Endothelial cell of umbilical vein (primary cell): ENCODE measurements around the gene ACOT13. TPM values are rescaled to one million over a fixed set of nuclear protein-coding genes. Genes with fewer than 3 reads are reported as not detected.

Experiments
- BruUV-seq: library from RNA; stranded (reverse); fragments of 400-500 nt; replicated peaks from 2 replicates; lab custom pipeline; 2021; lab: Mats Ljungman, UMichigan
- CTCF ChIA-PET: fragments of 300-600, 350-600 bp; sonication (Branson Sonifier 250); formaldehyde crosslinking; loops from one replicate; lab custom pipeline; 2021; ENCODE audit warnings: antibody characterized with exemption, inconsistent platforms; lab: Charles Lee
- POLR2A ChIA-PET: fragments of 300-600, 350-600 bp; sonication (Branson Sonifier 250); formaldehyde crosslinking; loops from one replicate; lab custom pipeline; 2021; ENCODE audit warnings: antibody characterized with exemption, inconsistent platforms; lab: Charles Lee
- DNase-seq: peaks from one replicate; pipeline ENCODE4 v3.0.0-alpha.2; 2011; ENCODE audit warnings: low read depth, low spot score
- FAIRE-seq: peaks from 2 replicates; lab custom pipeline; 2011; peaks lifted over from hg19 to GRCh38; lab: Jason Lieb, UNC
- H2AFZ ChIP-seq: 2 replicates; pipeline ENCODE4 v1.6.0; 2012; ENCODE audit warnings: low read depth, low read length, control low read depth, inconsistent platforms
- H3K27ac ChIP-seq: 2 replicates; pipeline ENCODE4 v1.5.1; 2011; ENCODE audit warnings: low read depth, mild to moderate bottlenecking, control low read depth, low read length, moderate library complexity; ENCODE audit not compliant: insufficient read depth
- H3K27me3 ChIP-seq, 2 experiments: 2 replicates each; pipeline versions ENCODE4 v1.6.0 to v1.6.1; 2011; ENCODE audit warnings: low read length in 2 of 2, mixed read lengths in 1 of 2; ENCODE audit not compliant: control insufficient read depth in 2 of 2, insufficient read depth in 2 of 2
- H3K36me3 ChIP-seq, 2 experiments: 2 replicates in 1 of 2; 3 replicates in 1 of 2; pipeline ENCODE4 v1.5.1; 2011; ENCODE audit warnings: low read length in 2 of 2, mild to moderate bottlenecking in 1 of 2, moderate library complexity in 1 of 2; ENCODE audit not compliant: control insufficient read depth in 2 of 2, insufficient read depth in 2 of 2; ENCODE audit errors: extremely low read depth in 1 of 2
- H3K4me1 ChIP-seq: 3 replicates; pipeline ENCODE4 v1.5.1; 2011; ENCODE audit warnings: mild to moderate bottlenecking, low read length; ENCODE audit not compliant: control insufficient read depth, insufficient read depth; ENCODE audit errors: extremely low read depth
- H3K4me2 ChIP-seq: 2 replicates; pipeline ENCODE4 v1.6.1; 2011; ENCODE audit warnings: low read length, control low read depth, mixed read lengths; ENCODE audit not compliant: insufficient read depth
- H3K4me3 ChIP-seq, 3 experiments: fragments of 200-600 bp in 1 of 3; sonication (generic), shearing (Covaris generic) in 1 of 3; replicated peaks in 1 of 3; 2 replicates each; pipeline ENCODE4 v1.5.1; 2011 to 2016; ENCODE audit warnings: control low read depth in 3 of 3, low read length in 3 of 3, mild to moderate bottlenecking in 2 of 3, inconsistent platforms in 1 of 3, low read depth in 1 of 3, moderate library complexity in 1 of 3; ENCODE audit not compliant: insufficient read depth in 1 of 3
- H3K79me2 ChIP-seq: 2 replicates; pipeline ENCODE4 v1.6.0; 2012; ENCODE audit warnings: low read length, inconsistent platforms; ENCODE audit not compliant: control insufficient read depth, insufficient read depth
- H3K9ac ChIP-seq: replicated peaks from 2 replicates; pipeline ENCODE3; 2011; ENCODE audit warnings: low read length, control low read depth; ENCODE audit not compliant: insufficient read depth; ENCODE audit errors: extremely low read depth
- H3K9me1 ChIP-seq: replicated peaks from 3 replicates; pipeline ENCODE4 v1.6.0; 2011; ENCODE audit warnings: mild to moderate bottlenecking, low read length; ENCODE audit not compliant: control insufficient read depth, insufficient read depth; ENCODE audit errors: extremely low read depth
- H3K9me3 ChIP-seq: replicated peaks from 2 replicates; pipeline ENCODE4 v1.5.1; 2012; ENCODE audit warnings: low read length, inconsistent platforms; ENCODE audit not compliant: control insufficient read depth, insufficient read depth
- H4K20me1 ChIP-seq: replicated peaks from 2 replicates; pipeline ENCODE3; 2011; ENCODE audit warnings: mild to moderate bottlenecking, low read length; ENCODE audit not compliant: control insufficient read depth, insufficient read depth; ENCODE audit errors: extremely low read depth
- EZH2 ChIP-seq: IDR thresholded peaks from 2 replicates; pipeline ENCODE4 v1.6.1; 2012; ENCODE audit warnings: borderline replicate concordance, low read depth, mild to moderate bottlenecking, moderate library complexity, low read length, inconsistent platforms; ENCODE audit not compliant: severe bottlenecking
- FOS ChIP-seq: IDR thresholded peaks from 2 replicates; pipeline ENCODE4 v1.6.1; 2011; ENCODE audit warnings: mild to moderate bottlenecking, low read length, moderate library complexity, borderline replicate concordance; ENCODE audit not compliant: insufficient read depth
- GATA2 ChIP-seq: IDR thresholded peaks from 2 replicates; pipeline ENCODE4 v1.7.0; 2011; ENCODE audit warnings: low read depth, mild to moderate bottlenecking, moderate library complexity, mixed read lengths, low read length; ENCODE audit not compliant: insufficient read length, insufficient read depth
- JUN ChIP-seq: IDR thresholded peaks from 2 replicates; pipeline ENCODE4 v1.6.1; 2011; ENCODE audit warnings: borderline replicate concordance, low read depth; ENCODE audit not compliant: insufficient read length, insufficient read depth
- POLR2A ChIP-seq: IDR thresholded peaks from 2 replicates; pipeline ENCODE4 v1.6.1; 2012; ENCODE audit warnings: low read depth, mild to moderate bottlenecking, control low read depth, low read length
- POLR2AphosphoS5 ChIP-seq: IDR thresholded peaks from 2 replicates; pipeline ENCODE4 v1.6.1; 2012; ENCODE audit warnings: low read depth, mild to moderate bottlenecking, control low read depth, low read length, moderate library complexity; ENCODE audit not compliant: insufficient read depth
- dilution Hi-C: fragments of 300-500 bp; cut with MboI; formaldehyde crosslinking; loops from one replicate; pipeline ENCODE4 v1.15.0; 2019; ENCODE audit warnings: low sequenced_read_pairs; ENCODE audit not compliant: extremely low pct_ligation_motif_present
- intact Hi-C: fragments of 100-400 bp; cut with micrococcal nuclease; formaldehyde crosslinking; loops from one replicate; pipeline ENCODE4 v1.10.0; 2022
- polyA plus RNA-seq, 4 experiments: library from polyadenylated mRNA; depleted of rRNA in 3 of 4; stranded (reverse) in 3 of 4; unstranded in 1 of 4; fragments of >200 nt; gene quantifications; 2 replicates each; pipeline versions ENCODE4 v1.2.1 to v1.2.3, GENCODE V29; 2011 to 2012; ENCODE audit warnings: missing spikeins in 1 of 4
- total RNA-seq: library from RNA; stranded (reverse); gene quantifications from 2 replicates; pipeline ENCODE4 v1.2.3, GENCODE V29; 2021
- TF ChIP-seq, protein P1 (sequence below): IDR thresholded peaks from 2 replicates; pipeline ENCODE4 v1.6.1; 2011; ENCODE audit not compliant: insufficient read depth, insufficient read length

ACOT13 gene
- total and polyA plus RNA-seq, 2 donors (not counting 3 experiments of a cell fraction or from before 2014, with no cell fraction given) = 7.7 to 24.1 TPM

DNA sequence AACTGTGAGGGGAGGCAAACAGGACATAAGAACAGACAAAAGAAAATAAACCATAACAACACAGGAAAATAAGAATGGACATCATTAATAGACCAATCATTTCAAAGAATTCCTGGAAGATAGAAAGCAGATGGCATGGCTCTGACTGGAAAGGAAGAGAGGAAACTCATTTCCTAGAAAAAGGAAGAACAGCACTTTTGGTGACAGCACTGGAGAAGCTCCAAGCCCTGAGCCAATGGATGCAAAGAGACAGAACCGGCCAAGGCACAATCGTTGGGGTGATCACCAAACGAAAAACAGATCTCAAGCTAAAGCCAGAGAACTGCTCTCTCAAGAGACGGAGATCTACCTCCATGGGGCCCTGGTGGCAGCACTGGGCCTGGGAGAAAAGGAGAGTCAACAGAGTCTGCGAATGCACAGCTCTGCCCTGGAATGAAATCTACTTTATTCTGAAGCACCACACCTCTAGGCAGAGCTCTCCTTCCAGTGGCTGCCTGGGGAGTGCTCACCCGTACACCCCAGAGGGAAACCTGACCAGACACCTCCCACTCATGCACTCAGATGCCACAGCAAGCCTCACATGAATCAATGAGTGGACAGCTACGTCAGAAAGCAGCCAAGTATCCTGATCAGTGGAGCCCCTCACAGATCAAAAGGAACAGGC lies 45.1 kb upstream of the ACOT13 start:
- dilution Hi-C loops = no loop called here
- H3K4me1 ChIP-seq = no peaks in the 10 kb centered on the region
- no peaks in the 10 kb centered on the region for H3K79me2 ChIP-seq
- intact Hi-C loops = no loop called here
- H4K20me1 ChIP-seq = no peaks in the 10 kb centered on the region
- H3K27ac ChIP-seq = no peak overlapping the region
- H3K4me3 ChIP-seq = no peak overlapping the region
- ChIA-PET POLR2A (no interaction called here), CTCF (interaction anchor here (1.4 to 2.2 kb wide), 2 partner anchors 40 to 42 kb away, joined by 3 to 7 read pairs; no protein-coding TSS in a partner anchor)
- no peaks in the 10 kb centered on the region for H3K36me3 ChIP-seq
- no TSS peak for BruUV-seq
- peaks cover 0 to 3% of the 10 kb centered on the region in 2 experiments for H3K27me3 ChIP-seq
- no peak for DNase-seq
- FAIRE-seq = no peak
- no peaks in the 10 kb centered on the region for H3K9me1 ChIP-seq
- no peaks in the 10 kb centered on the region for H3K9me3 ChIP-seq
- no peak overlapping the region for H2AFZ ChIP-seq
- TF ChIP-seq FOS (no peak), GATA2 (no peak), EZH2 (no peak), POLR2AphosphoS5 (no peak), POLR2A (no peak), JUN (no peak)
- TF ChIP-seq, protein P1, sequence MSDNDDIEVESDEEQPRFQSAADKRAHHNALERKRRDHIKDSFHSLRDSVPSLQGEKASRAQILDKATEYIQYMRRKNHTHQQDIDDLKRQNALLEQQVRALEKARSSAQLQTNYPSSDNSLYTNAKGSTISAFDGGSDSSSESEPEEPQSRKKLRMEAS = no peak
- no peak overlapping the region for H3K9ac ChIP-seq
- H3K4me2 ChIP-seq = no peak overlapping the region
